Ishikawa (cell line): ENCODE data around the gene ALPI.

Experiments
- CEBPB ChIP-seq: IDR thresholded peaks from 2 replicates; pipeline ENCODE4 v1.6.1; 2012
- CREB1 ChIP-seq: IDR thresholded peaks from 2 replicates; pipeline ENCODE4 v1.6.1; 2012; ENCODE audit warnings: low read depth
- EGR1 ChIP-seq: IDR thresholded peaks from 2 replicates; pipeline ENCODE4 v1.6.1; 2012
- EP300 ChIP-seq: IDR thresholded peaks from 2 replicates; pipeline ENCODE4 v1.6.1; 2012; ENCODE audit warnings: borderline replicate concordance
- FOXM1 ChIP-seq: IDR thresholded peaks from 2 replicates; pipeline ENCODE4 v1.6.1; 2012; ENCODE audit warnings: low read depth, borderline replicate concordance
- NFIC ChIP-seq: IDR thresholded peaks from 2 replicates; pipeline ENCODE4 v1.6.1; 2012
- RAD21 ChIP-seq: IDR thresholded peaks from 2 replicates; pipeline ENCODE4 v1.6.1; 2012; ENCODE audit warnings: low read depth
- TAF1 ChIP-seq: IDR thresholded peaks from 2 replicates; pipeline ENCODE4 v1.6.1; 2012; ENCODE audit warnings: low read depth, mild to moderate bottlenecking
- TCF12 ChIP-seq: IDR thresholded peaks from 2 replicates; pipeline ENCODE4 v1.6.1; 2012; ENCODE audit warnings: low read depth
- TEAD4 ChIP-seq: IDR thresholded peaks from 2 replicates; pipeline ENCODE4 v1.6.1; 2012
- USF1 ChIP-seq: IDR thresholded peaks from 2 replicates; pipeline ENCODE4 v1.6.1; 2012
- YY1 ChIP-seq: IDR thresholded peaks from 2 replicates; pipeline ENCODE4 v1.6.1; 2012; ENCODE audit warnings: low read depth
- ZBTB7A ChIP-seq: IDR thresholded peaks from 2 replicates; pipeline ENCODE4 v1.6.1; 2012; ENCODE audit warnings: low read depth
- TF ChIP-seq, protein P1 (sequence below): IDR thresholded peaks from 2 replicates; pipeline ENCODE4 v1.6.1; 2012
- TF ChIP-seq, protein P2 (sequence below): IDR thresholded peaks from 2 replicates; pipeline ENCODE4 v1.6.1; 2012; ENCODE audit warnings: low read depth, mild to moderate bottlenecking

The ALPI gene

GRCh38 chr2:232444409-232445148, 11.4 kb upstream of the ALPI start:
- TF ChIP-seq, protein P1, sequence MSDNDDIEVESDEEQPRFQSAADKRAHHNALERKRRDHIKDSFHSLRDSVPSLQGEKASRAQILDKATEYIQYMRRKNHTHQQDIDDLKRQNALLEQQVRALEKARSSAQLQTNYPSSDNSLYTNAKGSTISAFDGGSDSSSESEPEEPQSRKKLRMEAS, result peak; percentile 85
- TF ChIP-seq RAD21 (0 out of 2 replicates have a peak, but pooled peaks have one; percentile 21), NFIC (0 out of 2 replicates have a peak, but pooled peaks have one; percentile 12), CREB1 (no peak)

DNA sequence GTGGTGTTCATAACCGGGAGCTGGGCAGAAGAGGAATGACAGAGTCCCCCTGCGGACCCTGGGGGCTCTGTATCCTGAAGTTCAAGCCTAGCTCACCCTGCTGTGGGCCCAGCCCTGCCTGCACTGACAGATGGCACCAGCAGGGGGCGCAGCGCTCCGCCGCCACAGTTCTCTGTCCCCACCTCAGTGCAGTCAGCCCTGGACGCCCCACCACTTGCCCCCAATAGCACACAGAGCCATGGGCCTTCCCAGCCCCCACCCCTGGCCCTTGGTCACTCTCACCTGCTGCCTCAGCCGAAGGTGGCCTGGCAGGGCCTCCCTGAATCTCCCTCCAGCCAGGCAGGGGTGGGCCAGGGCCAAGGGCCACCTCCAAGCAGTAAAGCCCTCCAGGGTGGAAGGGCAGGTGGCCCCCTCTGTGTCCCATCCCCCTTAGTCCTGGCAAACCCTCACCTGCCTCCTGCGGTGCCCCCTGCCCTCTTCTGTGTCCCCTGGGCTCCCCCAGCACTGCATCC, 9.6 kb upstream of the ALPI start:
- peak; percentile 12; the same call in 1 of the 2 replicates for TF ChIP-seq RAD21

DNA sequence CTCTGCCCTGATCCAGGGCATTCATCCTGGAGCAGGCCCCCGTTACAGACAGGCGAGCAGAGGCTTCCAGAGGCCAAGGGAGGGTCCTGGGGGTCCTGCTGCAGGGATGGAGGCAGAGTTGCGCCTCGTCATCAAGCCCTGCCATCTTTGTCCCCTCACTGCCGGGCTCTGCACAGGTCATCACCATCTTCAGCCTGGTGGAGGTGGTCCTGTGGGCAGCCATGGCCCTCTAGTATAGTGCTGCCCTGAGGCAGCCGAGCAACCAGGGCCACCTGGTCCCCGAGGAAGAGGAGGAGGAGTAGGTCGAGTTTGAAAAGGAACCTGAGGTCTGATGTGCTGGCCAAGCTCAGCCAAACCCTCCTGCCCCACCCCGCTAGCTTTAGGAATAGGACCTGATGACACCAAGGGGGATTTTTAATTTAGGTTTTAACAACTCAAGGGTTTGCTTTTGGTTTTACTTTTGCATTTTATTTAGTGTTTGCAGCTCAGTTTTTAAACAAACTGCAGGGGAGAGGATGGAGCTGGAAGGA, 8.8 kb upstream of the ALPI start:
- no peak for TF ChIP-seq TEAD4
- no peak for TF ChIP-seq CREB1
- no peak for TF ChIP-seq TAF1
- TF ChIP-seq TCF12, result no peak
- TF ChIP-seq, protein P2, sequence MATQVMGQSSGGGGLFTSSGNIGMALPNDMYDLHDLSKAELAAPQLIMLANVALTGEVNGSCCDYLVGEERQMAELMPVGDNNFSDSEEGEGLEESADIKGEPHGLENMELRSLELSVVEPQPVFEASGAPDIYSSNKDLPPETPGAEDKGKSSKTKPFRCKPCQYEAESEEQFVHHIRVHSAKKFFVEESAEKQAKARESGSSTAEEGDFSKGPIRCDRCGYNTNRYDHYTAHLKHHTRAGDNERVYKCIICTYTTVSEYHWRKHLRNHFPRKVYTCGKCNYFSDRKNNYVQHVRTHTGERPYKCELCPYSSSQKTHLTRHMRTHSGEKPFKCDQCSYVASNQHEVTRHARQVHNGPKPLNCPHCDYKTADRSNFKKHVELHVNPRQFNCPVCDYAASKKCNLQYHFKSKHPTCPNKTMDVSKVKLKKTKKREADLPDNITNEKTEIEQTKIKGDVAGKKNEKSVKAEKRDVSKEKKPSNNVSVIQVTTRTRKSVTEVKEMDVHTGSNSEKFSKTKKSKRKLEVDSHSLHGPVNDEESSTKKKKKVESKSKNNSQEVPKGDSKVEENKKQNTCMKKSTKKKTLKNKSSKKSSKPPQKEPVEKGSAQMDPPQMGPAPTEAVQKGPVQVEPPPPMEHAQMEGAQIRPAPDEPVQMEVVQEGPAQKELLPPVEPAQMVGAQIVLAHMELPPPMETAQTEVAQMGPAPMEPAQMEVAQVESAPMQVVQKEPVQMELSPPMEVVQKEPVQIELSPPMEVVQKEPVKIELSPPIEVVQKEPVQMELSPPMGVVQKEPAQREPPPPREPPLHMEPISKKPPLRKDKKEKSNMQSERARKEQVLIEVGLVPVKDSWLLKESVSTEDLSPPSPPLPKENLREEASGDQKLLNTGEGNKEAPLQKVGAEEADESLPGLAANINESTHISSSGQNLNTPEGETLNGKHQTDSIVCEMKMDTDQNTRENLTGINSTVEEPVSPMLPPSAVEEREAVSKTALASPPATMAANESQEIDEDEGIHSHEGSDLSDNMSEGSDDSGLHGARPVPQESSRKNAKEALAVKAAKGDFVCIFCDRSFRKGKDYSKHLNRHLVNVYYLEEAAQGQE, result no peak
- TF ChIP-seq ZBTB7A, result no peak
- no peak for TF ChIP-seq USF1

DNA sequence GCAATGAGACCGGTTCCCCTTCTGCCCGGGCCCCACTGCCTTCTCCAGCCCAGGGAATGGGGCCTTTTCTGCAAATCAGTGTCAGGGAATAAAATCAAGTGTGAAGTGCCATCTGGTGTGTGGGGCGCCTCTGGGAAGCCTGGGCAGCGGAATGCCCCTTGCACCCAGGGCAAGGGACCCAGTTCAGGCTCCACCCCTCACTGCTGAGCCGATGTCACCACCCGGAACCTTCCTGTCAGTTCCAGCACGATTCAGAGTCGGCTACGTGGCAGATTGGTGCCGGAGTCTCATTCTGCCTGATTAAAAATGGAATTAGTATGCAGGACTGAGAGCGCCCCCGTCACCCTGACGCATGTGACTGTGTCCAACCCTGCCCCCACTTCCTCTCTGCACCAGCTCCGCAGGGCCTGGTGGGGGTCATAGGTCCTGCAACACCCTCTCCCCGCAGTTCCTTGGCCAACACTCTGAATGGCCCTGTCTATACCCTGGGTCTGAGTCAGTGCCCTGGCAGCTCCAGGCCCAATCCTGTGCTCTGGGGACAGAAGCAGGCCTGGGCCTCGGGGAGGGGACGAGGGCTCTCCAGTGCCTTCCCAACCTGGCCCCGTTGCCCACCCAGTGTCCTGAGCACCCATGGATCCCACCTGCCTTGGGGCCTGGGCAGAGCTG, 8.2 kb upstream of the ALPI start:
- TF ChIP-seq CREB1, result no peak
- TF ChIP-seq FOXM1, result no peak
- no peak for TF ChIP-seq EGR1
- TF ChIP-seq, protein P1, result no peak
- TF ChIP-seq, protein P2, result no peak
- TF ChIP-seq TAF1, result no peak
- TF ChIP-seq TCF12, result no peak
- no peak for TF ChIP-seq RAD21
- TF ChIP-seq USF1, result no peak
- no peak for TF ChIP-seq NFIC
- TF ChIP-seq TEAD4, result no peak
- TF ChIP-seq ZBTB7A, result no peak

GRCh38 chr2:232448304-232448690, 7.7 kb upstream of the ALPI start:
- TF ChIP-seq TCF12, result no peak
- TF ChIP-seq CREB1, result no peak
- TF ChIP-seq TAF1, result no peak
- TF ChIP-seq TEAD4, result no peak
- no peak for TF ChIP-seq EGR1
- TF ChIP-seq EP300, result no peak
- TF ChIP-seq, protein P2, result no peak
- TF ChIP-seq RAD21, result no peak
- no peak for TF ChIP-seq NFIC
- TF ChIP-seq USF1, result no peak
- TF ChIP-seq FOXM1, result no peak
- no peak for TF ChIP-seq CEBPB
- TF ChIP-seq, protein P1, result no peak
- no peak for TF ChIP-seq ZBTB7A
- TF ChIP-seq YY1, result no peak
